GM12878 (cell line): ENCODE data around the gene FZD10. TPM values are rescaled to one million over a fixed set of nuclear protein-coding genes. Genes with fewer than 3 reads are reported as not detected.

Experiments used
- ATAC-seq: fragments of 200-7000 bp; cut with Tn5 transposase; 3 replicates; pipeline ENCODE4 v1.9.1; 2020; ENCODE audit warnings: mild to moderate bottlenecking, moderate library complexity
- BruUV-seq: library from RNA; stranded (reverse); fragments of 400-500 nt; replicated peaks from 2 replicates; lab custom pipeline; 2021; lab: Mats Ljungman, UMichigan
- CTCF ChIA-PET: fragments of 300-600 bp; sonication (Branson Sonifier 250); formaldehyde crosslinking; extraction: SDS; loops from one replicate; lab custom pipeline; 2021; ENCODE audit warnings: inconsistent platforms; lab: Yijun Ruan, JAX
- POLR2A ChIA-PET: fragments of 350-600 bp; formaldehyde crosslinking; extraction: SDS; loops from one replicate; lab custom pipeline; 2021; ENCODE audit warnings: inconsistent platforms; lab: Charles Lee
- RAD21 ChIA-PET: fragments of 300-600 bp; sonication (Branson Sonifier 250); formaldehyde crosslinking; loops from one replicate; lab custom pipeline; 2023; ENCODE audit warnings: antibody characterized with exemption; ENCODE audit not compliant: unreplicated experiment; lab: Charles Lee
- SMC1A ChIA-PET: fragments of 300-600 bp; sonication (Branson Sonifier 250); formaldehyde crosslinking; loops from one replicate; lab custom pipeline; 2023; ENCODE audit not compliant: unreplicated experiment, uncharacterized antibody; lab: Charles Lee
- DNase-seq: peaks from one replicate; pipeline ENCODE4 v3.0.0-alpha.2; 2011; ENCODE audit warnings: low read depth, low spot score
- FAIRE-seq: peaks from 3 replicates; lab custom pipeline; 2011; peaks lifted over from hg19 to GRCh38; lab: Jason Lieb, UNC
- H2AFZ ChIP-seq: 2 replicates; pipeline ENCODE4 v1.6.0; 2011; ENCODE audit warnings: low read depth, low read length, control low read depth; ENCODE audit not compliant: control insufficient read depth
- H3K27ac ChIP-seq: 2 replicates; pipeline ENCODE4 v1.5.1; 2011; ENCODE audit warnings: control low read depth; ENCODE audit not compliant: control insufficient read depth, insufficient read depth
- H3K27me3 ChIP-seq, 2 experiments: replicated peaks in 1 of 2; 2 replicates each; pipeline versions ENCODE4 v1.6.0 to v1.6.1; 2011; ENCODE audit warnings: low read length in 1 of 2; ENCODE audit not compliant: control insufficient read depth in 2 of 2, insufficient read depth in 2 of 2
- H3K36me3 ChIP-seq, 2 experiments: 2 replicates each; pipeline ENCODE4 v1.5.1; 2011; ENCODE audit warnings: low read length in 1 of 2; ENCODE audit not compliant: control insufficient read depth in 2 of 2, insufficient read depth in 2 of 2
- H3K4me1 ChIP-seq: 2 replicates; pipeline ENCODE4 v1.6.1; 2011; ENCODE audit warnings: mild to moderate bottlenecking, low read length, moderate library complexity, mixed read lengths; ENCODE audit not compliant: control insufficient read depth, insufficient read depth
- H3K4me2 ChIP-seq: 2 replicates; pipeline ENCODE4 v1.6.0; 2011; ENCODE audit warnings: control low read depth; ENCODE audit not compliant: control insufficient read depth, insufficient read depth
- H3K4me3 ChIP-seq: fragments of 200-600 bp; sonication (generic); 2 replicates; pipeline ENCODE4 v1.5.1; 2016
- H3K79me2 ChIP-seq: 2 replicates; pipeline ENCODE4 v1.6.0; 2011; ENCODE audit warnings: low read length; ENCODE audit not compliant: control insufficient read depth, insufficient read depth
- H3K9ac ChIP-seq: 2 replicates; pipeline ENCODE4 v1.8.0; 2011; ENCODE audit warnings: low read length, control low read depth, mixed read lengths; ENCODE audit not compliant: control insufficient read depth, insufficient read depth
- H3K9me3 ChIP-seq: replicated peaks from 3 replicates; pipeline ENCODE4 v1.5.1; 2011; ENCODE audit warnings: mild to moderate bottlenecking, low read length; ENCODE audit not compliant: control insufficient read depth, insufficient read depth
- H4K20me1 ChIP-seq: 2 replicates; pipeline ENCODE4 v1.6.0; 2011; ENCODE audit not compliant: control insufficient read depth, insufficient read depth
- BHLHE40 ChIP-seq, 2 experiments: fragments of 450-650 bp in 1 of 2; IDR thresholded peaks; 2 replicates each; pipeline ENCODE4 v1.6.1; 2011 to 2017; ENCODE audit warnings: low read depth in 2 of 2, borderline replicate concordance in 1 of 2, improper control_type of control experiment in 1 of 2, low read length in 1 of 2, mild to moderate bottlenecking in 1 of 2
- CHD2 ChIP-seq: IDR thresholded peaks from 2 replicates; pipeline ENCODE4 v1.6.1; 2011; ENCODE audit warnings: low read depth, low read length, improper control_type of control experiment, borderline replicate concordance
- CHD4 ChIP-seq: fragments of 200-600 bp; sonication (generic); IDR thresholded peaks from 2 replicates; pipeline ENCODE4 v1.6.1; 2016; ENCODE audit warnings: mild to moderate bottlenecking
- CUX1 ChIP-seq: IDR thresholded peaks from 2 replicates; pipeline ENCODE4 v1.6.1; 2012; ENCODE audit warnings: improper control_type of control experiment, low read depth, low read length; ENCODE audit not compliant: insufficient replicate concordance
- IKZF1 ChIP-seq: fragments of 450-650 bp; conservative IDR thresholded peaks from 2 replicates; pipeline ENCODE4 v1.6.1; 2017; ENCODE audit warnings: antibody characterized with exemption, mild to moderate bottlenecking
- MTA3 ChIP-seq: IDR thresholded peaks from 2 replicates; pipeline ENCODE4 v1.6.1; 2012; ENCODE audit warnings: low read length, inconsistent platforms, borderline replicate concordance
- NFYA ChIP-seq: IDR thresholded peaks from 2 replicates; pipeline ENCODE4 v1.6.1; 2011; ENCODE audit warnings: low read depth, mild to moderate bottlenecking, low read length, improper control_type of control experiment, borderline replicate concordance
- NRF1 ChIP-seq: conservative IDR thresholded peaks from 2 replicates; pipeline ENCODE4 v1.6.1; 2011; ENCODE audit warnings: mild to moderate bottlenecking, low read depth, low read length, improper control_type of control experiment
- RAD21 ChIP-seq: IDR thresholded peaks from 2 replicates; pipeline ENCODE4 v1.6.1; 2011; ENCODE audit warnings: mild to moderate bottlenecking, low read depth, low read length, moderate library complexity; ENCODE audit not compliant: insufficient read depth
- RFX5 ChIP-seq: IDR thresholded peaks from 2 replicates; pipeline ENCODE4 v1.6.1; 2011; ENCODE audit warnings: low read depth, low read length, improper control_type of control experiment
- SMC3 ChIP-seq: IDR thresholded peaks from 2 replicates; pipeline ENCODE4 v1.6.1; 2011; ENCODE audit warnings: low read length, improper control_type of control experiment, borderline replicate concordance
- TCF7 ChIP-seq: IDR thresholded peaks from 2 replicates; pipeline ENCODE4 v1.6.1; 2014; ENCODE audit warnings: antibody characterized with exemption, borderline replicate concordance
- YBX1 ChIP-seq: fragments of 450-650 bp; IDR thresholded peaks from 2 replicates; pipeline ENCODE4 v1.6.1; 2016; ENCODE audit warnings: antibody characterized with exemption
- YY1 ChIP-seq: IDR thresholded peaks from 2 replicates; pipeline ENCODE4 v1.6.1; 2011; ENCODE audit warnings: low read depth, mild to moderate bottlenecking, low read length
- ZNF217 ChIP-seq: fragments of 450-650 bp; IDR thresholded peaks from 2 replicates; pipeline ENCODE4 v1.6.1; 2017; ENCODE audit warnings: antibody characterized with exemption, mild to moderate bottlenecking
- WGBS: methylation state at CpG from one replicate; pipeline ENCODE4 v1.1.6; 2016; ENCODE audit warnings: low lambda C conversion rate; ENCODE audit not compliant: insufficient replicate concordance, insufficient coverage; ENCODE audit errors: missing lambda C conversion rate; 5-methylcytosine and 5-hydroxymethylcytosine counted together
- in situ Hi-C: fragments of 300-500 bp; cut with MboI; formaldehyde crosslinking; loops from 9 replicates; pipeline ENCODE4 v1.14.3; 2018; ENCODE audit warnings: mixed read lengths
- intact Hi-C: fragments of 100-400 bp; cut with micrococcal nuclease; formaldehyde crosslinking; loops from one replicate; pipeline ENCODE4 v1.14.2; 2022; ENCODE audit not compliant: unreplicated experiment
- polyA plus RNA-seq, 11 experiments: library from polyadenylated mRNA; depleted of rRNA in 4 of 11; unstranded in 6 of 11; stranded (reverse) in 5 of 11; fragments of >200 nt; fragmentation: Nextera tagmentation in 4 of 11; fragmentation: Illumina TruSeq in 1 of 11; extraction: Ambion mirVana in 4 of 11; extraction: Trizol in 1 of 11; gene quantifications; 1 replicate in 1 of 11; 2 replicates in 10 of 11; pipeline versions ENCODE4 v1.2.1 to v1.2.3, GENCODE V29; 2011 to 2016; ENCODE audit warnings: inconsistent platforms in 2 of 11, missing spikeins in 2 of 11, low read depth in 1 of 11
- total RNA-seq, 4 experiments: library from RNA; depleted of rRNA in 3 of 4; stranded (reverse); fragments of >200 nt in 3 of 4; fragmentation: Illumina TruSeq in 1 of 4; extraction: Trizol in 1 of 4; gene quantifications; 2 replicates each; pipeline versions ENCODE4 v1.2.1 to v1.2.3, GENCODE V29; 2013 to 2021

The FZD10 gene
- total and polyA plus RNA-seq, 10 of the 15 experiments (the other 5 are each of a cell fraction or from before 2014, with no cell fraction given): not detected

DNA sequence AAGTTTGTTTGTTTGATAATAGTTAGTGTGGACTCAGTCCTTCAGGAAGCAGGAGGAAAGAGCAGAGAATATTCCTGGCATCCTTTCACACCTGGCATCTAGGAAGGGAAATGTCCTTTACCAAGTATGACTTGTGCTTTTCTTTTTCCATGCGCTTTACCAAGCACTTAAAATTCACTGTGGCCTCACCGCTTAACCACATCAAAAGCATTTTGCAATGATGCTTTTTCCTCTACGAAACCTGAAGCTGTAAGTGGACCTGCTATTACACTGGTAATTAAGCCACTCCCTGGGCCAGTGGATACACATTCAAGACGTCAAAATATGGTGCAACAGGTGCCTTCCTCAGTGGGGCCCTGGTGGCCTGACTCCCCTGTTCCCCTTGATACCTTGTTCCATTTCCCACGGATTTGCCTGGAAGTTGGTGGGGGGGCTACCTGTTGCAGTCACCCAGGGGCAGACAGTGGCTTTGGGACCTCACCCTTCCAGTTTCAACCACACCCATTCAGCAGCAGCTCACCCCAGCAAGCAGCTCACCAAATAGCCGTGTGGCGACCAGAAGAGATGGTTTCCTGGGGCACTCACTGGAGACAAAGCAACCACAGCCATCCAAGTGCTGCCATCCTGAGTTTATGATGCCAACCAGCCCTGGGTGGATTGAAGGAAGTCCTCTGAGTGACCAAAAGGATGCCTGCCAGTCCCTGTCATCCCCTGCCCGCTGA is 14.2 kb upstream of the FZD10 start:
- H3K4me3 ChIP-seq: no peak overlapping the region
- no peak overlapping the region for H2AFZ ChIP-seq
- no peaks in the 10 kb centered on the region for H4K20me1 ChIP-seq
- intact Hi-C loops (no loop called here), in situ Hi-C loops (no loop called here)
- H3K27ac ChIP-seq: no peak overlapping the region
- ATAC-seq: no peak
- TF ChIP-seq IKZF1 (no peak), SMC3 (no peak), CUX1 (no peak), ZNF217 (no peak), MTA3 (no peak), BHLHE40 (IDR thresholded peaks at IDR 0.05; ENCODE audit: borderline replicate concordance in 1 of 2, low read depth in 2 of 2, low read length in 1 of 2) (no peak), NRF1 (no peak), CHD2 (no peak), NFYA (no peak), YBX1 (no peak), TCF7 (no peak), YY1 (no peak), RFX5 (no peak), CHD4 (no peak), RAD21 (no peak)
- ChIA-PET CTCF (no interaction called here), RAD21 (no interaction called here), POLR2A (no interaction called here), SMC1A (no interaction called here)
- no peaks in the 10 kb centered on the region for H3K27me3 ChIP-seq
- no TSS peak for BruUV-seq
- H3K4me2 ChIP-seq: no peak overlapping the region
- H3K36me3 ChIP-seq: no peaks in the 10 kb centered on the region
- FAIRE-seq: no peak
- no peaks in the 10 kb centered on the region for H3K79me2 ChIP-seq
- no peaks in the 10 kb centered on the region for H3K4me1 ChIP-seq
- 1% methylated on average over 8 of the region's 8 CpGs for WGBS
- no peaks in the 10 kb centered on the region; the same call in 2 of the 3 replicates for H3K9me3 ChIP-seq
- H3K9ac ChIP-seq: no peak overlapping the region
- no peak for DNase-seq
